Adrenal gland (tissue), 12 donors: Measurements from ENCODE around the gene QRICH2. TPM values are rescaled to one million over a fixed set of nuclear protein-coding genes. Genes with fewer than 3 reads are reported as not detected.

ENCODE experiments used
- DNase-seq, 7 donors: peaks; one replicate each; pipeline ENCODE4 v3.0.0-alpha.2; 2019 to 2020
- H3K27ac ChIP-seq, 5 donors: fragments of 200-600 bp; sonication (generic) in 4 of 5; 1 replicate in 3 of 5; 2 replicates in 2 of 5; pipeline versions ENCODE4 v1.5.1 to v1.8.0; 2016 to 2020; ENCODE audit warnings: mild to moderate bottlenecking in 1 of 5
- H3K27me3 ChIP-seq: fragments of 200-600 bp; 2 replicates; pipeline ENCODE4 v1.8.0; 2021
- H3K36me3 ChIP-seq, 2 donors: fragments of 200-600 bp; replicated peaks in 1 of 2; 1 replicate in 1 of 2; 2 replicates in 1 of 2; pipeline versions ENCODE4 v1.5.1 to v1.8.0; 2018 to 2022
- H3K4me1 ChIP-seq, 2 donors: fragments of 200-600 bp; replicated peaks in 1 of 2; 1 replicate in 1 of 2; 2 replicates in 1 of 2; pipeline versions ENCODE4 v1.5.1 to v1.8.0; 2018 to 2021
- H3K4me3 ChIP-seq, 4 donors: fragments of 200-600 bp; sonication (generic) in 3 of 4; one replicate each; pipeline ENCODE4 v1.5.1; 2016 to 2018
- H3K9me3 ChIP-seq, 3 donors: fragments of 200-600 bp; sonication (generic) in 1 of 3; replicated peaks in 1 of 3; 1 replicate in 2 of 3; 2 replicates in 1 of 3; pipeline versions ENCODE4 v1.5.1 to v1.8.0; 2016 to 2021
- POLR2A ChIP-seq, 2 donors: fragments of 450-650 bp; IDR thresholded peaks; one replicate each; pipeline ENCODE4 v1.6.1; 2017; ENCODE audit warnings: antibody characterized with exemption in 2 of 2, mild to moderate bottlenecking in 2 of 2, moderate library complexity in 1 of 2
- WGBS, 4 donors: extraction: QIAGEN DNeasy Blood & Tissue Kit in 2 of 4; methylation state at CpG; one replicate each; pipeline versions ENCODE4 v1.1.5 to v1.1.7; 2013 to 2017; 5-methylcytosine and 5-hydroxymethylcytosine counted together
- intact Hi-C, 2 donors: fragments of 100-400 bp; cut with DNase I; formaldehyde crosslinking; loops; one replicate each; pipeline versions ENCODE4 v1.14.1 to v1.15.0; 2022 to 2023
- polyA plus RNA-seq, 3 donors: library from polyadenylated mRNA; stranded (reverse); fragments of 200-250 nt in 2 of 3; fragments of 350-450 nt in 1 of 3; fragmentation: Illumina TruSeq in 1 of 3; extraction: RNeasy Lipid Tissue Mini Kit (QIAGEN cat#74804) in 1 of 3; gene quantifications; one replicate each; pipeline ENCODE4 v1.2.3, GENCODE V29; 2013 to 2014
- total RNA-seq, 9 donors: library from RNA; depleted of rRNA in 4 of 9; stranded (reverse); fragments of >200 nt in 4 of 9; fragments of 120-200 nt in 1 of 9; fragmentation: NEBNext Ultra II Directional in 1 of 9; extraction: Animal tissue kit (Norgen Biotek cat#: 25700) in 1 of 9; gene quantifications; one replicate each; pipeline versions ENCODE4 v1.1.0 to v1.2.4, GENCODE V29; 2013 to 2023
- TF ChIP-seq, protein P1 (sequence below), 6 experiments: fragments of 450-650 bp in 4 of 6; fragments of 200-600 bp in 2 of 6; sonication (generic) in 1 of 6; IDR thresholded peaks; 1 replicate in 5 of 6; 2 replicates in 1 of 6; pipeline versions ENCODE4 v1.5.1 to v1.8.0; 2016 to 2021; ENCODE audit warnings: antibody characterized with exemption in 6 of 6, mild to moderate bottlenecking in 2 of 6, moderate library complexity in 1 of 6
- donor health status: healthy with polysubstance abuse.
- donor health status: Bipolar disorder and iron deficiency.
- donor health status: DM: yes; HTN: yes; CAD: no.
- donor health status: DM: no; HTN: no; CAD: no.
- donor health status: DM: no; HTN: no; CAD: no.
- donor health status: DM: yes; HTN: yes; CAD: no.

QRICH2 gene
- total and polyA plus RNA-seq, 12 donors, result 0.09 to 14.2 (median 1.4) TPM

DNA sequence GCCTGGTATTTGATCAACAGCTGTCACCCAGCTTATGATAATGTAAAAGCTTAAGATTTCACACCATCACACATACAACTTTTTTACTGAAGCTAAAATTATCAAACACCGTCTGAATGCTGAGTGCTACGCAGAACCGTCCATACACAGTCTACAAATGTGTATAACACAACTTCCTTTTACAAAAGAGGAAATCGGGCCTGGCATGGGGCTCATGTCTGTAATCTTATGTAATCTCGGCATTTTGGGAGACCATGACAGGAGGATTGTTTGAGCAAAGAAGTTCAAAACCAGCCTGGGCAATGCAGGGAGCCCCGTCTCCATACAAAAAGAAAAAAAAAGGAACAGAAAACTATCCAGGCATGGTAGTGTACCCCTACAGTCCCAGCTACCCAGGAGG is 19.6 kb upstream of the QRICH2 start:
- H3K27me3 ChIP-seq, result no peaks in the 10 kb centered on the region
- TF ChIP-seq, protein P1, sequence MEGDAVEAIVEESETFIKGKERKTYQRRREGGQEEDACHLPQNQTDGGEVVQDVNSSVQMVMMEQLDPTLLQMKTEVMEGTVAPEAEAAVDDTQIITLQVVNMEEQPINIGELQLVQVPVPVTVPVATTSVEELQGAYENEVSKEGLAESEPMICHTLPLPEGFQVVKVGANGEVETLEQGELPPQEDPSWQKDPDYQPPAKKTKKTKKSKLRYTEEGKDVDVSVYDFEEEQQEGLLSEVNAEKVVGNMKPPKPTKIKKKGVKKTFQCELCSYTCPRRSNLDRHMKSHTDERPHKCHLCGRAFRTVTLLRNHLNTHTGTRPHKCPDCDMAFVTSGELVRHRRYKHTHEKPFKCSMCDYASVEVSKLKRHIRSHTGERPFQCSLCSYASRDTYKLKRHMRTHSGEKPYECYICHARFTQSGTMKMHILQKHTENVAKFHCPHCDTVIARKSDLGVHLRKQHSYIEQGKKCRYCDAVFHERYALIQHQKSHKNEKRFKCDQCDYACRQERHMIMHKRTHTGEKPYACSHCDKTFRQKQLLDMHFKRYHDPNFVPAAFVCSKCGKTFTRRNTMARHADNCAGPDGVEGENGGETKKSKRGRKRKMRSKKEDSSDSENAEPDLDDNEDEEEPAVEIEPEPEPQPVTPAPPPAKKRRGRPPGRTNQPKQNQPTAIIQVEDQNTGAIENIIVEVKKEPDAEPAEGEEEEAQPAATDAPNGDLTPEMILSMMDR (IDR thresholded peaks at IDR 0.05), result no peak
- TF ChIP-seq POLR2A (IDR thresholded peaks at IDR 0.05), result no peak
- H3K36me3 ChIP-seq, result peaks cover 0 to 45% of the 10 kb centered on the region in 2 donors
- no peak overlapping the region for H3K4me3 ChIP-seq
- no peaks in the 10 kb centered on the region for H3K9me3 ChIP-seq
- DNase-seq, result peak in 1 of 7 donors; percentile 30
- 79 to 84% (median 81%) methylated on average over 6 of the region's 6 CpGs for WGBS, 4 donors
- H3K27ac ChIP-seq, result no peak overlapping the region
- intact Hi-C loops, result no loop called here
- peaks cover 0 to 10% of the 10 kb centered on the region in 2 donors for H3K4me1 ChIP-seq

- Histone ChIP-seq H3K36me3 (peaks cover 0 to 35% of the 10 kb centered on the region in 2 donors), H3K27me3 (no peaks in the 10 kb centered on the region), H3K4me1 (peaks cover 0 to 10% of the 10 kb centered on the region in 2 donors), H3K4me3 (no peak overlapping the region), H3K27ac (no peak overlapping the region), H3K9me3 (no peaks in the 10 kb centered on the region)
- TF ChIP-seq POLR2A (IDR thresholded peaks at IDR 0.05), result no peak
- intact Hi-C loops, result no loop called here
- WGBS, 4 donors, result 29 to 60% (median 40%) methylated on average over 1 of the region's 1 CpG
- DNase-seq, result no peak
Observed at GRCh38 chr17:76326306-76326705, 18.2 kb upstream of the QRICH2 start.

- WGBS, 4 donors, result 90 to 95% (median 92%) methylated on average over 3 of the region's 3 CpGs
- DNase-seq, result no peak
- no peak overlapping the region for H3K27ac ChIP-seq
- intact Hi-C loops, result no loop called here
- no peaks in the 10 kb centered on the region for H3K27me3 ChIP-seq
- H3K4me3 ChIP-seq, result no peak overlapping the region
- H3K9me3 ChIP-seq, result no peaks in the 10 kb centered on the region
- no peak for TF ChIP-seq POLR2A (IDR thresholded peaks at IDR 0.05)
- TF ChIP-seq, protein P1 (IDR thresholded peaks at IDR 0.05), result no peak
- peaks cover 0 to 3% of the 10 kb centered on the region in 2 donors for H3K36me3 ChIP-seq
- no peaks in the 10 kb centered on the region for H3K4me1 ChIP-seq
Observed at GRCh38 chr17:76318586-76318985, 10.5 kb upstream of the QRICH2 start.

- whole genome bisulfite sequencing, 4 donors, result 92 to 100% (median 93%) methylated on average over 2 of the region's 2 CpGs
- intact Hi-C loops, result no loop called here
- no peak overlapping the region for H3K27ac ChIP-seq
- peaks cover 0 to 14% of the 10 kb centered on the region in 2 donors for H3K36me3 ChIP-seq
- no peaks in the 10 kb centered on the region for H3K4me1 ChIP-seq
- no peak for DNase-seq
- TF ChIP-seq, protein P1 (IDR thresholded peaks at IDR 0.05), result no peak
- TF ChIP-seq POLR2A (IDR thresholded peaks at IDR 0.05), result no peak
- H3K9me3 ChIP-seq, result no peaks in the 10 kb centered on the region
- no peaks in the 10 kb centered on the region for H3K27me3 ChIP-seq
- H3K4me3 ChIP-seq, result no peak overlapping the region
Observed at GRCh38 chr17:76317535-76317934, 9.5 kb upstream of the QRICH2 start.
